IPS-15b (cell line): ENCODE measurements around the gene NIPA2.

Experiments
- H3K27me3 ChIP-seq: one replicate; pipeline ENCODE4 v1.6.1; 2013; ENCODE audit warnings: low read length; ENCODE audit not compliant: control insufficient read depth, insufficient read depth
- H3K36me3 ChIP-seq: one replicate; pipeline ENCODE4 v1.6.1; 2013; ENCODE audit warnings: low read length; ENCODE audit not compliant: control insufficient read depth, insufficient read depth
- H3K4me1 ChIP-seq: one replicate; pipeline ENCODE4 v1.6.1; 2013; ENCODE audit warnings: mild to moderate bottlenecking, low read length; ENCODE audit not compliant: control insufficient read depth, insufficient read depth
- H3K4me3 ChIP-seq: one replicate; pipeline ENCODE4 v1.5.1; 2013; ENCODE audit warnings: low read depth, low read length
- H3K9ac ChIP-seq: one replicate; pipeline ENCODE4 v1.6.1; 2013; ENCODE audit warnings: low read depth, mild to moderate bottlenecking, low read length
- H3K9me3 ChIP-seq: one replicate; pipeline ENCODE4 v1.6.1; 2013; ENCODE audit warnings: mild to moderate bottlenecking, low read length; ENCODE audit not compliant: control insufficient read depth, insufficient read depth

Gene NIPA2

GRCh38 chr15:22844421-22845288 is 6.2 kb downstream of the NIPA2 start:
- Histone ChIP-seq H3K4me3 (no peak overlapping the region), H3K9ac (no peak overlapping the region), H3K9me3 (no peaks in the 10 kb centered on the region), H3K4me1 (peaks cover 16% of the 10 kb centered on the region), H3K27me3 (no peaks in the 10 kb centered on the region), H3K36me3 (no peaks in the 10 kb centered on the region)

- Histone ChIP-seq H3K9me3 (no peaks in the 10 kb centered on the region), H3K4me3 (no peak overlapping the region), H3K27me3 (no peaks in the 10 kb centered on the region), H3K36me3 (peaks cover 6% of the 10 kb centered on the region), H3K4me1 (peaks cover 18% of the 10 kb centered on the region), H3K9ac (no peak overlapping the region)
These were observed 6.9 kb downstream of the NIPA2 start for GRCh38 chr15:22845289-22845900.

- peaks cover 15% of the 10 kb centered on the region for H3K4me1 ChIP-seq
- no peak overlapping the region for H3K9ac ChIP-seq
- H3K27me3 ChIP-seq = no peaks in the 10 kb centered on the region
- no peaks in the 10 kb centered on the region for H3K9me3 ChIP-seq
- H3K36me3 ChIP-seq = peaks cover 6% of the 10 kb centered on the region
- H3K4me3 ChIP-seq = no peak overlapping the region
These were observed 7.6 kb downstream of the NIPA2 start for GRCh38 chr15:22846073-22846472.

- Histone ChIP-seq H3K36me3 (peaks cover 19% of the 10 kb centered on the region), H3K27me3 (no peaks in the 10 kb centered on the region), H3K9me3 (no peaks in the 10 kb centered on the region), H3K4me3 (no peak overlapping the region), H3K4me1 (peaks cover 12% of the 10 kb centered on the region), H3K9ac (no peak overlapping the region)
These were observed 11.6 kb downstream of the NIPA2 start for GRCh38 chr15:22850055-22850454.

GRCh38 chr15:22851513-22851912 is 13.0 kb downstream of the NIPA2 start:
- H3K9ac ChIP-seq = no peak overlapping the region
- H3K4me1 ChIP-seq = peaks cover 3% of the 10 kb centered on the region
- no peaks in the 10 kb centered on the region for H3K9me3 ChIP-seq
- no peaks in the 10 kb centered on the region for H3K27me3 ChIP-seq
- H3K4me3 ChIP-seq = no peak overlapping the region
- peaks cover 24% of the 10 kb centered on the region for H3K36me3 ChIP-seq

GRCh38 chr15:22855791-22856190 is 17.3 kb downstream of the NIPA2 start:
- Histone ChIP-seq H3K4me1 (no peaks in the 10 kb centered on the region), H3K9ac (no peak overlapping the region), H3K36me3 (peaks cover 23% of the 10 kb centered on the region), H3K27me3 (no peaks in the 10 kb centered on the region), H3K4me3 (no peak overlapping the region), H3K9me3 (no peaks in the 10 kb centered on the region)

GRCh38 chr15:22856659-22857058 is 18.2 kb downstream of the NIPA2 start:
- peaks cover 21% of the 10 kb centered on the region for H3K36me3 ChIP-seq
- H3K4me1 ChIP-seq = no peaks in the 10 kb centered on the region
- no peak overlapping the region for H3K9ac ChIP-seq
- no peaks in the 10 kb centered on the region for H3K27me3 ChIP-seq
- no peaks in the 10 kb centered on the region for H3K9me3 ChIP-seq
- no peak overlapping the region for H3K4me3 ChIP-seq

- H3K4me1 ChIP-seq = peaks cover 2% of the 10 kb centered on the region
- H3K36me3 ChIP-seq = peaks cover 13% of the 10 kb centered on the region
- no peak overlapping the region for H3K9ac ChIP-seq
- H3K4me3 ChIP-seq = no peak overlapping the region
- H3K27me3 ChIP-seq = no peaks in the 10 kb centered on the region
- H3K9me3 ChIP-seq = no peaks in the 10 kb centered on the region
These were observed 22.7 kb downstream of the NIPA2 start for GRCh38 chr15:22861161-22861560.

- H3K4me1 ChIP-seq = peaks cover 2% of the 10 kb centered on the region
- H3K36me3 ChIP-seq = peaks cover 10% of the 10 kb centered on the region
- H3K27me3 ChIP-seq = no peaks in the 10 kb centered on the region
- H3K4me3 ChIP-seq = no peak overlapping the region
- H3K9me3 ChIP-seq = no peaks in the 10 kb centered on the region
- H3K9ac ChIP-seq = no peak overlapping the region
These were observed 24.9 kb downstream of the NIPA2 start for GRCh38 chr15:22863356-22863755.

- Histone ChIP-seq H3K9ac (no peak overlapping the region), H3K27me3 (no peaks in the 10 kb centered on the region), H3K36me3 (peaks cover 11% of the 10 kb centered on the region), H3K4me3 (no peak overlapping the region), H3K4me1 (peaks cover 2% of the 10 kb centered on the region), H3K9me3 (no peaks in the 10 kb centered on the region)
These were observed 27.6 kb downstream of the NIPA2 start for GRCh38 chr15:22866079-22866478.

GRCh38 chr15:22867886-22868285 is 29.4 kb downstream of the NIPA2 start:
- peaks cover 14% of the 10 kb centered on the region for H3K36me3 ChIP-seq
- H3K27me3 ChIP-seq = no peaks in the 10 kb centered on the region
- H3K4me3 ChIP-seq = no peak overlapping the region
- no peak overlapping the region for H3K9ac ChIP-seq
- peaks cover 2% of the 10 kb centered on the region for H3K4me1 ChIP-seq
- no peaks in the 10 kb centered on the region for H3K9me3 ChIP-seq

GRCh38 chr15:22868495-22868894 is 30.0 kb downstream of the NIPA2 start:
- no peaks in the 10 kb centered on the region for H3K9me3 ChIP-seq
- H3K36me3 ChIP-seq = peaks cover 10% of the 10 kb centered on the region
- H3K4me3 ChIP-seq = no peak overlapping the region
- H3K9ac ChIP-seq = no peak overlapping the region
- no peaks in the 10 kb centered on the region for H3K27me3 ChIP-seq
- H3K4me1 ChIP-seq = peaks cover 2% of the 10 kb centered on the region
